Large intestine (tissue), 3 donors: ENCODE data around the gene PLEKHH3. TPM values are rescaled to one million over a fixed set of nuclear protein-coding genes. Genes with fewer than 3 reads are reported as not detected.

Experiments
- DNase-seq, 2 donors: peaks; one replicate each; pipeline versions ENCODE4 v3.0.0 to v3.0.0-alpha.2; 2013
- H3K27ac ChIP-seq: one replicate; pipeline ENCODE4 v1.5.1; 2013; ENCODE audit warnings: low read length
- H3K27me3 ChIP-seq: 2 replicates; pipeline ENCODE4 v1.6.1; 2013; ENCODE audit warnings: low read length; ENCODE audit not compliant: control insufficient read depth, insufficient read depth
- H3K36me3 ChIP-seq: 2 replicates; pipeline ENCODE4 v1.6.1; 2013; ENCODE audit warnings: low read length; ENCODE audit not compliant: control insufficient read depth, insufficient read depth
- H3K4me1 ChIP-seq: one replicate; pipeline ENCODE4 v1.6.1; 2013; ENCODE audit warnings: low read length; ENCODE audit not compliant: control insufficient read depth, insufficient read depth
- H3K4me3 ChIP-seq: one replicate; pipeline ENCODE4 v1.5.1; 2013; ENCODE audit warnings: low read length
- H3K9me3 ChIP-seq: one replicate; pipeline ENCODE4 v1.6.1; 2013; ENCODE audit warnings: mild to moderate bottlenecking, low read depth, low read length, moderate library complexity; ENCODE audit not compliant: control insufficient read depth
- WGBS: methylation state at CpG from one replicate; pipeline ENCODE4 v1.1.5; 2013; ENCODE audit warnings: low lambda C conversion rate; ENCODE audit not compliant: insufficient coverage; 5-methylcytosine and 5-hydroxymethylcytosine counted together
- polyA plus RNA-seq: library from polyadenylated mRNA; unstranded; fragments of 120-200 nt; gene quantifications from one replicate; pipeline ENCODE4 v1.2.1, GENCODE V29; 2013

Gene PLEKHH3
- polyA plus RNA-seq, 1 donor, result 9.2 TPM

GRCh38 chr17:42657824-42658588, 18.8 kb downstream of the PLEKHH3 start:
- WGBS, result 100% methylated on average over 1 of the region's 9 CpGs
- Histone ChIP-seq H3K4me3 (no peak overlapping the region), H3K27ac (no peak overlapping the region), H3K27me3 (peaks cover 5% of the 10 kb centered on the region), H3K4me1 (peaks cover 18% of the 10 kb centered on the region), H3K9me3 (no peaks in the 10 kb centered on the region), H3K36me3 (peaks cover 3% of the 10 kb centered on the region)
- no peak for DNase-seq

GRCh38 chr17:42655528-42655927, 21.3 kb downstream of the PLEKHH3 start:
- WGBS, result no CpG with 5 or more reads among the region's 2 CpGs
- DNase-seq, result no peak
- H3K27me3 ChIP-seq, result peaks cover 5% of the 10 kb centered on the region
- no peak overlapping the region for H3K4me3 ChIP-seq
- H3K9me3 ChIP-seq, result no peaks in the 10 kb centered on the region
- H3K36me3 ChIP-seq, result no peaks in the 10 kb centered on the region
- no peak overlapping the region for H3K27ac ChIP-seq
- peaks cover 15% of the 10 kb centered on the region for H3K4me1 ChIP-seq

- WGBS, result 8% methylated on average over 2 of the region's 42 CpGs
- peaks cover 5% of the 10 kb centered on the region for H3K27me3 ChIP-seq
- DNase-seq, result peak; percentile 53 to 54
- no peaks in the 10 kb centered on the region for H3K36me3 ChIP-seq
- no peaks in the 10 kb centered on the region for H3K9me3 ChIP-seq
- H3K27ac ChIP-seq, result peak overlapping the region; percentile 36
- peaks cover 5% of the 10 kb centered on the region for H3K4me1 ChIP-seq
- H3K4me3 ChIP-seq, result peak overlapping the region; percentile 26
Observed at GRCh38 chr17:42653179-42654124, 23.3 kb downstream of the PLEKHH3 start.

- H3K4me3 ChIP-seq, result no peak overlapping the region
- peaks cover 5% of the 10 kb centered on the region for H3K4me1 ChIP-seq
- H3K27ac ChIP-seq, result no peak overlapping the region
- DNase-seq, result no peak
- no peaks in the 10 kb centered on the region for H3K36me3 ChIP-seq
- no CpG with 5 or more reads among the region's 4 CpGs for WGBS
- no peaks in the 10 kb centered on the region for H3K9me3 ChIP-seq
- H3K27me3 ChIP-seq, result peaks cover 5% of the 10 kb centered on the region
Observed at GRCh38 chr17:42651392-42651791, 25.4 kb downstream of the PLEKHH3 start.

GRCh38 chr17:42647778-42648177, 29.0 kb downstream of the PLEKHH3 start:
- Histone ChIP-seq H3K27me3 (no peaks in the 10 kb centered on the region), H3K27ac (no peak overlapping the region), H3K36me3 (no peaks in the 10 kb centered on the region), H3K9me3 (no peaks in the 10 kb centered on the region), H3K4me3 (no peak overlapping the region), H3K4me1 (no peaks in the 10 kb centered on the region)
- no peak for DNase-seq
- no CpG with 5 or more reads among the region's 5 CpGs for WGBS

GRCh38 chr17:42642336-42642735, 34.5 kb downstream of the PLEKHH3 start:
- no CpG with 5 or more reads among the region's 2 CpGs for WGBS
- Histone ChIP-seq H3K4me1 (no peaks in the 10 kb centered on the region), H3K27me3 (peaks cover 4% of the 10 kb centered on the region), H3K27ac (no peak overlapping the region), H3K9me3 (no peaks in the 10 kb centered on the region), H3K36me3 (no peaks in the 10 kb centered on the region), H3K4me3 (no peak overlapping the region)
- DNase-seq, result no peak

GRCh38 chr17:42640121-42640520, 36.7 kb downstream of the PLEKHH3 start:
- Histone ChIP-seq H3K9me3 (no peaks in the 10 kb centered on the region), H3K4me3 (no peak overlapping the region), H3K27ac (no peak overlapping the region), H3K27me3 (peaks cover 4% of the 10 kb centered on the region), H3K4me1 (no peaks in the 10 kb centered on the region), H3K36me3 (no peaks in the 10 kb centered on the region)
- no CpG with 5 or more reads among the region's 4 CpGs for WGBS
- no peak for DNase-seq

- Histone ChIP-seq H3K27me3 (peaks cover 4% of the 10 kb centered on the region), H3K4me1 (no peaks in the 10 kb centered on the region), H3K9me3 (no peaks in the 10 kb centered on the region), H3K27ac (no peak overlapping the region), H3K4me3 (no peak overlapping the region), H3K36me3 (no peaks in the 10 kb centered on the region)
- 40% methylated on average over 1 of the region's 7 CpGs for WGBS
- no peak for DNase-seq
Observed at GRCh38 chr17:42639525-42640113, 37.2 kb downstream of the PLEKHH3 start.

- Histone ChIP-seq H3K4me3 (no peak overlapping the region), H3K4me1 (peaks cover 6% of the 10 kb centered on the region), H3K27me3 (no peaks in the 10 kb centered on the region), H3K9me3 (no peaks in the 10 kb centered on the region), H3K36me3 (no peaks in the 10 kb centered on the region), H3K27ac (peak overlapping the region; percentile 83)
- peak; percentile 42 to 78 for DNase-seq
- no CpG with 5 or more reads among the region's 9 CpGs for WGBS
Observed at GRCh38 chr17:42632949-42633444, 43.8 kb downstream of the PLEKHH3 start.

GRCh38 chr17:42629411-42630009, 47.3 kb downstream of the PLEKHH3 start:
- Histone ChIP-seq H3K9me3 (no peaks in the 10 kb centered on the region), H3K4me3 (no peak overlapping the region), H3K4me1 (peaks cover 6% of the 10 kb centered on the region), H3K36me3 (no peaks in the 10 kb centered on the region), H3K27ac (no peak overlapping the region), H3K27me3 (no peaks in the 10 kb centered on the region)
- no peak for DNase-seq
- WGBS, result 70% methylated on average over 2 of the region's 3 CpGs
